ENCODE results near the gene VSTM5.

- no peak for TF ChIP-seq ZNF274 (IDR thresholded peaks at IDR 0.05; ENCODE audit: low read depth, low read length)
- no peak for TF ChIP-seq YY1 (IDR thresholded peaks at IDR 0.05; ENCODE audit: insufficient read depth, insufficient read length)
These were observed 40.1 kb upstream of the VSTM5 start for GRCh38 chr11:93890391-93891051.
